Activated CD8-positive, alpha-beta memory T cell treated with anti-CD3 and anti-CD28 coated beads, Interleukin-2, amount 50 U/mL, for 48 hours (primary cell): ENCODE results near the gene NPHP4.
"Not testable (repeated sequence)": the region's sequence is repeated elsewhere in the genome, so short reads cannot be mapped to it uniquely, and the experiment has no call there.

Source experiments
- DNase-seq: peaks from one replicate; pipeline ENCODE4 v3.0.0-alpha.2; 2020

The NPHP4 gene

DNA sequence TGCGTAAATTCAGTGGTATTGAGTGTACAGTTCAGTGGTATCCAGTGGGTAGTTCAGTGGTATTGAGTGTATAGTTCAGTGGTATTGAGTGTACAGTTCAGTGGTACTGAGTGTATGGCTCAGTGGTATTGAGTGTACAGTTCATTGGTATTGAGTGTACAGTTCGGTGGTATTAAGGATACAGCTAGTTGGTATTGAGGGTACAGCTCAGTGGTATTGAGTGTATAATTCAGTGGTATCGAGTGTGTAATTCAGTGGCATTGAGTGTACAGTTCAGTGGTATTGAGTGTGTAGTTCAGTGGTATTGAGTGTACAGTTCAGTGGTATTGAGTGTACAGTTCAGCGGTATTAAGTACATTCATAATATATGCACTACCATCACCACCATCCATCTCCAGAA lies 30.0 kb upstream of the NPHP4 start:
- DNase-seq, result no peak

DNA sequence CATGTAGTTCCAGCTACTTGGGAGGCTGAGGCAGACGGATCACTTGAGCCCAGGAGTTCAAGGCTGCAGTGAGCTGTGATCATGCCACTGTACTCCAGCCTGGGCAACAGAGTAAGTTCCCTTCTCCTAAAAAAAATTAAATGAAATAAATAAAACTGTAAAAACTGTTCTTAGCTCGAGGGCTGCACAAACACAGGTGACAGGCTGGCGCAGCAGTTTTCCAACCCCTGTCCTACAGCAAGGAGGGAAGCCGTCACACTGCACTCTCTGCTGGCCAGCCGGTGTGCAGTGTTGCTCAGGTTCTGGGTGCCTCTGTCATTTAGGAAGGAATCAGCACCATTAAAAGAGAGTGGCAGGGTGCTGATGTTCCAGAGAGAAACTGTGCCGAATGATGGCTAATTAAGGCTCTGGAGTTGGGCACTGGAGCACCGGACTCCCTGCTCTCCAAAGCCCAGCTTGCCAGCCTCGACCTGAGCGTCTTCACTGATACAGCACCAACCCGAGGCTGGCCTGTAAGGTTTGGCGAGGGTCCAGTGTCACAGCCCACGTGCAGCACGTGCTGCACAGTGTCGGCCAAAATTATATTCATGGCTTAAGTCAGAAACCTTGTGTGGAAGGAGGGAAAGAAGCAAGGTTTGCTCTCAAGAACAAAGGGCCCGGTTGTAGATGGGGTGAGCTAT lies 27.1 kb upstream of the NPHP4 start:
- no peak for DNase-seq

DNA sequence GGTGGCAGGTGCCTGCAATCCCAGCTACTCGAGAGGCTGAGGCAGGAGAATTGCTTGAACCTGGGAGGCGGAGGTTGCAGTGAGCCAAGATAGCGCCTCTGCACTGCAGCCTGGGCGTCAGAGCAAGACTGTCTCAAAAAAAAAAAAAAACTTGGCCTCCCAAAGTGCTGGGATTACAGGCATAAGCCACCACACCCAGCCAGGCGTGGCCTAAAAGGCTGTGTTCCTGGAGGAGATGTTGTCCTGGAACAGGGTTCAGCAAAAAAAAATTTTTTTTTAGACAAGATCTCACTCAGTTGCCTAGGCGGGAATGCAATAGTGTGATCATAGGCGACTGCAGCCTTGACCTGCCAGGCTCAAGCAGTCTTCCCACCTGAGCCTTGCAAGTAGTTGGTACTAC lies 25.4 kb upstream of the NPHP4 start:
- not testable (repeated sequence) for DNase-seq

DNA sequence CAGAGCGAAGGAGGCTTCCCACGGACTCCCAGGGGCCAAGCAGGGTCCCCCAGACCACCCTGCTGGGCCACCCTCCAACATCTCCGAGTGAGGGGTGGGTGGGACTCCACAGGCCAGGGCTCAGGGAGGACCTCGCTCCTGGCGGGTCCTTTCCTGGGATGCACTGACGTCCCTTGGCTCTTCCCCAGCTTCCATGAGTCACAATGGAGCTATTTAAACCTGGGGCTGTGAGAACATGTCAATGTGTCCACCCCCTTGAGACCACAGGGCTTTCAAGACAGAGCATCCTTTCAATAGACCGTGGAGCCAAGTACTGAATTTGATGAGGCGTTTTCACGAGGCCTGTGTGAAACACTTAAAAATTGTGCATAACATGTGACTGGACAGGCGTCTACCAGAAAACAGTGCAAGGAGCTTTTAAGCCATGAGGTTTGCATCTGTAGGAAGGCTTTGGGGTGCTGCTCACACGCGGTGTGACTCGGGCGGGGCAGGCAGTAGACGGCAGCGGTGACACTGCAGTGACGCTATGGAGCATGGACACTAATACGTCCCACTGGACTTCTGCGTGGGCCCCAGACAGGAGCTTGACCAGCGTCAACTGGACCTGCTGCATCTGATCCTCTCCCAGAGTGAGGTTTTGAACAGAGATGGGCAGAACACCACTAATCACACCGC lies 24.1 kb upstream of the NPHP4 start:
- no peak for DNase-seq

DNA sequence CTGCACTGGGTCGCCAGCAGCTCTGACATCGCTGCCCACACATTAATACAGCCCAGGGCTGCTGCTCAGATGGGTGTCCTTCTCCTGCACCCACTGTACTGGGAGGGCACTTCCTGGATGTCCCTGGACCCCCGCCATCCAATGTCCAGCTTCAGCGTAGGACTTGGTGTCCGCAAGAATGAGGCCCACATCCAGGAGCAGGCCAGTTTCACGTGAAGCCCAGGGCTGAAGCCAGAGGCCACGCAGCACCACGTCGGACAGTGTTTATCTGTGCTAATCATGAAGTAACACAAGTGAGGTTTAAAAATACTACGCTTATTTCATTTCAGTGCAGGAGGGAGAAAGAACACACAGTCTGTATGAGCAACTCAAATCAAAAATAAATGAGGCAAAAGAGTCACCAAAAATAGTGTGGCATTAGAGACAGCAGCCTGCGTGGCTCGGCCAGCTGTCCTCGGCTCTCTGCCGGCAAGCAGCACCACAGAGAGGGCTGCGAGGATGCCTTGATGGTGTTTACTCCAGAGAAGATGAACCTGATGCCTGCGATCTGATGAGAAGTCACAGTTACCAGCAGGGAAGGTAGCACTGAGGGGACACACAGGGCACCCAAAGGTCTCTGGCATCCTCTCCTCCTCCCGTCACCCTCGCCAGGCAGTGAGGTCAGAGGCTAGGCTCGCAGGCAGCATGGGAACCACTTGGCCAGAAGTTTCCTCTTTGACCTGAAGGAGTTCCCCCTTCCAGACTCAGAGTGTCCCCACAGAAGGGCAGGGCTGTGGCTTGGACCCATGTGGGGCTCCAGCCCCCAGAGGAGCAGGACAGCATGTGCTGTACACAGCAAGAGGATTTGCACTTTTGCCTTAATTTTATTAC lies 22.1 kb upstream of the NPHP4 start:
- no peak for DNase-seq

DNA sequence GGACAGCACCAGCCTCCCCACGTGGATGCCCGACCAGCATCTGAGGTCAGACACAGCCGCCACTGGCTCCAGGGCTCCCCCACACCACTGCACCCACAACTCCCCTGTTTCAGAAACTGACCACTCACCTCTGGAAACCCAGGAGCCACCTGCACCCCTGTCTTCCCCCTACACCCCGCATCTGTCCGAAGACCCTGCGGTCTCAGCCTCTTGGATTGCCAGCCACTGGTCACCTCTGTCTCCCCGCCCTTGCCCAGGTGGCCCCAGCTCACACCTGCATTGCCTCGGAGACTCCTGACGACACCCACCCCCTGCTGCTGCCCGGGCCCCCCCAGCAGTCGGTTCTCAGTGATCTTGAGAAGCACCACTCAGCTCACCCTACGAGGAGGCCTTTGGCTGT lies 21.3 kb upstream of the NPHP4 start:
- no peak for DNase-seq

DNA sequence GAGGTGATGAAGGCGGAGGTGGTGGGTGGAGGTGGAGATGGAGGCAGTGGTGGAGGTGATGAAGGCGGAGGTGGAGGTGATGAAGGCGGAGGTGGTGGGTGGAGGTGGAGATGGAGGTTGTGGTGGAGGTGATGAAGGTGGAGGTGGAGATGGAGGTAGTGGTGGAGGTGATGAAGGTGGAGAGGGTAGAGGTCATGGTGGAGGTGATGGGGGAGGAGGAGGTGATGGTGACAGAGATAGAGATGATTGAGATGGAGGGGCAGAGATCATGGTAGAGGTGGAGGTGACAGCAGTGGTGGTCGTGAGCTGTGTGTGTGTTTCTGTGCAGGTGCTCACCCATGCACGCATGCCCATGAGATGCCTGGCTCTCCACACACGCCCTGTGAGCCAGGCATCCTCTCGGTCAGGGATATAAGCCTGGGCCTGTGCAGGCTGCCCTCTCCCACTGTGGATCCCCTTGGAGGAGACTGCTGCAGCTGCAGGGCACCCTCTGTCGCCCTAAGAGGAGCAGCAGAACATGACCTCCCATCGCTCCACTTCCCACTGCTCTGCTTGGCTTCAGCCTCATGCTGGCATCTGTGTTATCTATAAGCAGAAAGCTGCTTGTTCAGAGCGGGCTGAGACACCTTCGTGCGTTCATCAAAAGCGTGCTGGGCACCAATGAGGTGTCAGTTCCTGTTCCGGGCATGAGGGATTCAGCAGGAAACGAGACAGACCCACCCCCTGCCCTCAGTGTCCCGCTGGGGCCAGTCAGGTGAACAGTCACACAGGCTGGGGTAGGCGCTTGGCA lies 20.5 kb upstream of the NPHP4 start:
- DNase-seq, result no peak

DNA sequence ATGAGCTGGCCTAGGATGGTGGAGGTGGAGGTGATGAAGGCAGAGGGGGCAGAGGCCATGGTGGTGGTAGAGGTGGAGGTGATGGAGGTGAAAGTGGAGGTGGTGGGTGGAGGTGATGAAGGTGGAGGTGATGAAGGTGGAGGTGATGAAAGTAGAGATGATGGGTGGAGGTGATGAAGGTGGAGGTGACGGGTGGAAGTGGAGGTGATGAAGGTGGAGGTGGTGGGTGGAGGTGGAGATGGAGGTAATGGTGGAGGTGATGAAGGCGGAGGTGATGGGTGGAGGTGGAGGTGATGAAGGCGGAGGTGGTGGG lies 19.7 kb upstream of the NPHP4 start:
- DNase-seq, result no peak

DNA sequence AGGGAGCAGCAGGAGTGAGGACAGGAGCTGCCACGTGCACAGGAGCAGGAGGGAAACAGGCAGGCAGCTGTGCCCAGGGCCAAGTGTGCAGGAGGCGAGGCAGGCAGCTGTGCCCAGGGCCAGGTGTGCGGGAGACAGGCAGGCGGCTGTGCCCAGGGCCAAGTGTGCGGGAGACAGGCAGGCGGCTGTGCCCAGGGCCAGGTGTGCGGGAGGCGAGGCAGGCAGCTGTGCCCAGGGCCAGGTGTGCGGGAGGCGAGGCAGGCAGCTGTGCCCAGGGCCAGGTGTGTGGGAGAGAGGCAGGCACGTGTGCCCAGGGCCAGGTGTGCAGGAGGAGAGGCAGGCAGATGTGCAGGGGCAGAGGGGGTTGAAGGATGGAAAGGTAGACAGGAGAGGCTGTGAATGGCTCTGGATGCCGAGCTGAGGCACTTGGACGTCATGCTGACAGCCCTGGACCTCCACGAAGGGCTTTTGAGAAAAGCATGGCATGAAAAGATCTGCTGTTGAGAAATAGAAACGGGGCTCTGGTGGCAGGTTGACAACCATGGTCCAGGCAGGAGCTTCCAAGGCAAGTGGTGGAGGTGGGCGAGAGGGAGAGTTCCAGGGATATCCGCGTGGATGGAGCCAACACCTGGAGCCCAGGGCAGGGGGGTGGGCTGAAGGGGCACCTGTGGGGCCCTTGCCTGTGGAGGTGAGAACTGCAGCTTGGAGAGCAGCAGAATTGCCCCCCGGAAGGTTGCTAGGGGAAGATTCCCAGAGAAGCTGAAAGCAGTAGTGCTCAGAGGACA lies 19.1 kb upstream of the NPHP4 start:
- DNase-seq, result no peak

DNA sequence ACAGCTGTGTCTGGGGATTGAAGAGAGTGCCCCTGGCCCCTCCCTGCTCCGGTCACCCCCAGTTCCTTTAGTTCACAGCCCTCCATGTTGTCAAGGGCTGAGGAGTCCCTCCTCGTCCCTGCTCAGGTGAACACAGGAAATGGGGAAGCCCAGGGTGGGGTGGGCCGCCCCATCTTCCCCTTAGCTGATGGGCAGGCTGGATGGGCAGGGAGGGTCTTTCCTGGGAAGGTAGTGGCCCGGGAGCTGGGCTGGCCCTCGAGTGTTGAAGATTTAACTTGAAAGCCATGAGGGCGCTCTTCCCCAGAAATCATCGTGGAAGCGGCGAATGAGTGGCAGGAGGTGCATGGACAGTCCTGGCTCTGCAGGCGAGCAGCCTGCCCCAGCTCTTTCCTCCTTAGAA lies 18.3 kb upstream of the NPHP4 start:
- no peak for DNase-seq

DNA sequence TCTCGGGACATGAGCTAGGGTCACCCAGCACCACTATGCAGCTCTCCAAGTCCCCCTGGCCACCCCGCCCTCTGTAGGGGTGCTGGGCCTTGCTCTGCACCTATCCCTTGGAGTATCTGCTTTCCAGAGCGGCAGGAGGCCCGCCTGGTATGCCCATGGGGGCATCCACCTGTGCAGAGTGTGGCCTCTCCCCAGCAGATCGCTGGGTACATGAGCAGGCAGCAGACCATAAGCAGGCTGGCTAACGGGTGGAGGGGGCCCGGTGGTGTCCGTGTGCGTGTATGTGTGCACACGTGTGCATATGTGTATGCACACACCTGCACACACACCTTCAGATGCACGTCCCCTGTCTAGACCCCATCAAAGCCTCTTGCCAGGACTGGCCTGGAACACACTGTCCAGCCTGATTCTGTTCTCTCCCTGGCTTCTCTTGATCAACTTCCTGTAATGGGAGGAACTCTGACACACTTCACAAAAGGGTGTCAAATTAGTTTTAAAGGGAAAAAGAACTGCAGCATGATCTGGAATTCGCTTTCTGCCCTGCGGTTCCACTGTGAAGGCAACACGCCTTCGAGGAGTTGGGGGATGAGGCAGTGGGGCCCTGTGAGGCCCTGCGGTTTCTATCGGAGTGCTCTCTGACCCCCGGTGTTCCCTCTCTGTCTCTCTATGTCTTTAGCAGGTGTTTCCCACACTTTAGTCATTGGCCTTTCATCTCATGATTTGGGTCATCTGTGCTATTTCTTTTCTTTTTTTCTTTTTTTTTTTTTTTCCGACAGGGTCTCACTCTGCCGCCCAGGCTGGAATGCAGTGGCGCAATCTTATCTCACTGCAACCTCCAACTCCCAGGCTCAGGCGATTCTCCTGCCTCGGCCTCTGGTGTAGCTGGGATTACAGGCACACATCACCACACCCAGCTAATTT lies 17.2 kb upstream of the NPHP4 start:
- DNase-seq, result no peak

DNA sequence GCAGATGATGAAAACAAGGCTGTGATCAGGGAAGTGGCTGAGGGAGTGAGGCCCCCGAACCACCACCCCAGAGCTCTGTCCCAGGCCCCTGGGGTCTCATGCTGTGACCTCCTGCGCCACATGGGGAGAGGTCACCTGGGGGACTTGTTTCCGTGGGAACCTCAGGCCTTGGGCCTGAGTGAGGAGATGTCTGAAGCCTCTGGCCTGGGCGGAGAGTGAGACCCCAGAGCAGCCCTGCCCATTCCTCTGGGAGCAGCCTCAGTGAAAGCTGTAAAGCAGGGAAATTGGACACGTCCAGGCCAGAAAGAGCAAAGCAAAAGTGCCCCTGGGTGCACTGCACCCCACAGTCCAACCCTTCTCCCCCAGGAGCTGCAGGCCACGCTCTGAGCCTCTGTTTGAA lies 16.5 kb upstream of the NPHP4 start:
- DNase-seq, result no peak

DNA sequence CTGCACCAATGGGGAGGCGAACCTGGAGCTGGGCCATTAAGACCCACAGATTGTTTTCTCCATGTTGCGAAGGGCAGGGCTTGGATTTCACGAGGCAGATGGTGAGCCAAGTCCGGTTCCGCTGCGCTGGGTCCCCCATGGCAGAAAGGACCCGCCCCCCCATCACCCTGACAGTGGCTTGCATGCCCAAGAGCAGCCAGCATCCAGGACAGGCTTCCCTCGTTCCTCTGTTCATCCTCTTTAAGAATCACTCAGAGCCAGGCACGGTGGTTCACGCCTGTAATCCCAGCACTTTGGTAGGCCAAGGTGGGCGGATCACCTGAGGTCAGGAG lies 15.8 kb upstream of the NPHP4 start:
- DNase-seq, result no peak

DNA sequence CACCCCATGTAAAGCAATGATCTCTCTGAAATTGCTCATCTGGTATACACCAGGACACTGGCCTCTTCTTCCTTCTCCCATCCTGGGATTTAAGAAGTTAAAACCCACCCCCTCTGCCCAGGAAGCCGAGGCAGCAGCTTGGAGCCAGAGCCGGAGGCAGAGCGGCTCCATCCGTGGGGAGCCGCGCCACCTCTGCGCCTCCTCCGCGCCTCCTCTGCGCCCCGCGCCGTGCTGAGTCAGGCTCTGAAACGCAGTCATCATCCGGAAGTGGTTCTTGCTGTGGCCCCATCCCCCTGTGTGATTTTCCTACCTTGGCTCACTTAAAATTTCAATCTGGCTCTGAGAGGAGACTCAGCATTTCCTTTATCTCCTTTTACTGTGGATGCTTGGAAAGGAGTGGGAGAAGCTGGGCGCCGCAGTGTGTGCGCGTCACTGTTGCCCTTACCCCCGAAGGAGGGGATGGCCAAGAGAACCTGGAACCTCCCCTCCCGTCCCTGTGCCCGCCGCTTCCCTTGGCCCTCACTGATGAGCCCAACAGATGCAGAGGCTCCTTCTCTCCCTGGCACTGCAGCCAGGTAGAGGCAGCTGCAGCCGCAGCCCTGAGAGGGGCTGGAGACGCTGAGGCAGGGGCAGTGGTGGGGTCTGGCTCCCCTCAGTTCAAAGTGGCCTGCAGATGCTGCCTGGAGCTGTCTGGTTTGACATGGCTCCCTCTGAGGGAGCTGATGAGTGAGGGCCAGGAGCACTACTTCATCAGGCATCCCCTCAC lies 15.3 kb upstream of the NPHP4 start:
- no peak for DNase-seq

DNA sequence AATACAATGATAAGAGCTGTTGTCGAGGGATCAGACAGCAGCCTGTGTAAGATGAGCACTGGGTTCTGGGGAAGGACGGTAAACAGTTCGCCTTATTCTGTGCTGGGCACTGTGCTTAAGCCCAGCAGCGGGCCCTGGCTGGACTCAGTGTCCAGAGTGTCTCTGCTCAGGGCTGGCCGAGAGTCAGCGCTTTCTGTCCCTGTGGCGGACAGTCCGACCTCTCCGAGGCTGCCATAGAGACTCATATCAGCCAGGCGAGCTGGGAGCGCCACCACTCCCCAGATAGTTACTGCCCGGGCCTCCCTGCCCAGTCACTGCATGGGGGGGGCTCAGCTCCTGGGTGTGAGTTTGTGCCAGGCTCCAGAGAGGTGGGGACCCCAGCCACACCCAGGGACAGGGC lies 14.7 kb upstream of the NPHP4 start:
- DNase-seq, result no peak

DNA sequence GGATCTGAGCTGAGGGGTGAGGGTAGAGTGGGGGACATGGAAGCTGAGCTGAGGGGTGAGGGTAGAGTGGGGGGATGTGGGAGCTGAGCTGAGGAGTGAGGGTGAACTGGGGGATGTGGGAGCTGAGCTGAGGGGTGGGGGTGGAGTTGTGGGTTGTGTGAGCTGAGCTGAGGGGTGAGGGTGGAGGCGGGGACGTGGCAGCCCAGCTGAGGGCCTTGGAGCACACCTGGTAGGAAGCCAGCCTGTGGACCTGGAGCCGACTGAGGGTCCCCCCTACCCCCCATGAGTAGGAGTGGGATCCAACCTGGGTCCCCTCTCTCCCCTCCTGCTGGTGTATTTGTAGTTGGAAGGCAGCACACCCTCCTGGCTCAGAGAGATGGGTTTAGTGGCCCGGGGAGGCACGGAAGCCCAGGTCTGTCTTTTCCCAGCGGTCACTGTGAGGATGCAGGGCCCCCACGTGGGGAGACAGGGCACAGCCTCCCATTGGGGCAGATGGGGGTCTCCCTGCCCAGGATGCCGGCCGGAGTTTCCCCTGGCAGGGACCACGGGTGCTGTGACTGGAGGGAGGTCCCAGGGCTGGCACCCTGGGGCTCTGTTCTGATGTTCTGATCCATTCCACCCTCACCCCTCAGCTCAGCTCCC lies 13.2 kb upstream of the NPHP4 start:
- DNase-seq, result no peak

DNA sequence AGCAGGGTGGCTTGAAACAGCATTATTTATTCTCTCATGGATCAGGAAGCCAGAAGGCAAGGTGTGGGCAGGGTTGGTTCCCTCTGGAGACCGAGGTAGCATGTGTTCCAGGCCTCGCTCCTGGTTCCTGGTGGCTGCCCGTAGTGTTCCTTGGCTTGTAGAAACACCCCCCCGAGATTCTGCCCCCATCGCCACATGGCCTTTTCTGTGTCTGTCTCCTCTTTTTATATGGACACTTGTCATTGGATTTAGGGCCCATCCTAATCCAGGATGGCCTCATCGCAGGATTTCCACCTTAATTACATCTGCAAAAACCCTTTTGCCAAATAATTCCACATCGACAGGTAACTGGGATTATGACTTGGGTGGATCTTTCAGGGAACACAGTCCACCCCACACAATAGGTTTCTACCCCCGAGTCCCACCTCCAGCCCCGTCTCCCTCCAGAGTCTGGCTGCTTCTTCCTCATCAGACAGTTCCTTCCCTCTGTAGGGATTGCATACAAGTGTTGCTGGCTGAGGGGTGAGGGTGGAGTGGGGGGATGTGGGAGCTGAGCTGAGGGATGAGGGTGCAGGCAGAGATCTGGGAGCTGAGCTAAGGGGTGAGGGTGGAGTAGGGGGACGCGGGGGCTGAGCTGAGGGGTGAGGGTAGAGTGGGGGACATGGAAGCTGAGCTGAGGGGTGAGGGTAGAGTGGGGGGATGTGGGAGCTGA lies 12.3 kb upstream of the NPHP4 start:
- DNase-seq, result no peak

DNA sequence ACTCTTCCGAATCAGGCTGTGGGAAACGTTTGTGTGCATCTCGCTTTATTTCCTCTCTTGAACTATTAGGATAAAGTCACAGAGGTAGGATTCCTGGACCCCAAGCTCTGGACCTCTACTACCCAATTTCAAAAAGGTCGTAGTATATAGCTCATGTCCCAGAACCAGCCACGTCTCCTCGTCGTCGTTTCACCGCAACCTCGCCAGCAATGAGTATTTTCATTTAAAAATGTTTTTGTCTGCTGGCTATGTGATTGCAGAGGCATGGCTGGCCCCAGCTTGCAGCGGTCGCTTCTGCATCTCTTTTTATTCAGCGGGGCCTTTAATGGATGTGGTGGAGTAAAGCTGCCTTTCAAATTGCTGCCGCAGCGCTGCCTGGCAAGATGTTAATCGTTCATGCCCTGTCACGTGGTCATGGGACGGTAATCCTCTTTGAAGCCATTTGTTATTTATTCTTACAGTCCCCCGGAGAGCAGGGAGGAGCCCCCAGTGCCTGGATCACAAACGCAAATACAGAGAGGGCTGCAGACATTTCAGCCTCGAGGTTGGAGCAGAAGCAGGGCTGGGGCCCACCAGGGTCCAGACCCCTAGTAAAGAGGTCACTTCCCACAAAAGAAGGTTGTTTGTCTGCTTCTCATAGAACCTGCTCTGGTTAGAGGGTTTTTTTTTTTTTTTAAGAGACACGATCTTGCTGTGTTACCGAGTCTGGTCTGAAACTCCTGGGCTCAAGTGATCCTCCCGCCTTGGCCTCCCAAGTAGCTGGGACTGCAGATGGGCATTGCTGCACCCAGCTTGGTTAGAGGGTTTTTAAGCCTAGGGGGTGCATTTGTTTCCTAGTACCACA lies 11.6 kb upstream of the NPHP4 start:
- no peak for DNase-seq
